Activated T-cell treated with anti-CD3 and anti-CD28 coated beads for 24 hours (primary cell): ENCODE measurements around the gene ZNF473.
"Not testable (repeated sequence)": the region's sequence is repeated elsewhere in the genome, so short reads cannot be mapped to it uniquely, and the experiment has no call there.

Experiments used
- DNase-seq: peaks from one replicate; pipeline ENCODE4 v3.0.0-alpha.2; 2020; ENCODE audit warnings: low read depth

Gene ZNF473

GRCh38 chr19:50050406-50051227, 24.8 kb downstream of the ZNF473 start:
- peak; percentile 72 for DNase-seq

DNA sequence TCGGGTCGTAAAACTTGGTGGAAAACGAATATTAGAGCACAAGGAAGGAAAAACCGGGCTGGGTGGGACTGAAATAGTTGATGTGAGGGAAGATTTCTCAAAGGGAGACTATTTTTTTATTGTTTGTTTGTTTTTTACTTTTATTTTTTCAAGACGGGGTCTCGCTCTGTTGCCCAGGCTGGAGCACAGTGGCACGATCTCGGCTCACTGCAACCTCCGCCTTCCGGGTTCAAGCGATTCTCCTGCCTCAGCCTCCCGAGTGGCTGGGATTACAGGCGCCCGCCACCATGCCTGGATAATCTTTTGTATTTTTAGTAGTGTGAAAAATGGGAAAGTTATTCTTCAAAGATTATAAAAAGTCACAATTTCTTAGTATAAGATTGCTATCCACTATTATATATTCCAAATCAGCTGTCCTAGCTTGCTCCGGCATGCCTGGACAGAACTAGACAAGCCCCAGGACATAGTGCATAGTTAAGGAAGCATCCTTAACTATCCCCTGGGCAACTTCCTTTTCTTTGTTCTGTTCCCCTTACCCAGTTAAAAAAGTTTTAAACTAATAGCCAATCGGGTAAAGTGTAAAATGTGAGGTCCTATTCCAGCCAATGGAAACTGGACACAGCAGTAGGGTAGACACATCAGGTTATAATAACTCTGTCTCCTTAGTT, 25.6 kb downstream of the ZNF473 start:
- not testable (repeated sequence) for DNase-seq

- no peak for DNase-seq
These were observed 26.2 kb downstream of the ZNF473 start for GRCh38 chr19:50051964-50052363.

DNA sequence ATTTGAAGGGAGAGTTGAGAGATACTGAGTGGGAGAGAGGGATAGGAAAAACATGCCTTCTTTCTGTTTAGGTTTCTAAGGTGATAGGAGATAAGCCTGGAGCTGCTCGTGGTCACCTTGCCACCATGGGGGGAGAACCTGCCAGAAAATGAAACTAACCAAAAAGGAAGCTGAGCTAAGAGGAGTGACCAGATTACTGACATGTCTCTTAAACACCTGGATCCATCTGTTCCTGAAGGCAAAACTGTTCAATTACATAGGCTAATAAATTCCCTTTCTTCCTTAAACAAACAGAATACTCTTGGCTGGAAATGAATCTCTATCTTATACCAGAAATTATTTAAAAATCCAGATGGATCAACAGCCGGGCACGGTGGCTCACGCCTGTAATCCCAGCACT, 27.3 kb downstream of the ZNF473 start:
- no peak for DNase-seq

DNA sequence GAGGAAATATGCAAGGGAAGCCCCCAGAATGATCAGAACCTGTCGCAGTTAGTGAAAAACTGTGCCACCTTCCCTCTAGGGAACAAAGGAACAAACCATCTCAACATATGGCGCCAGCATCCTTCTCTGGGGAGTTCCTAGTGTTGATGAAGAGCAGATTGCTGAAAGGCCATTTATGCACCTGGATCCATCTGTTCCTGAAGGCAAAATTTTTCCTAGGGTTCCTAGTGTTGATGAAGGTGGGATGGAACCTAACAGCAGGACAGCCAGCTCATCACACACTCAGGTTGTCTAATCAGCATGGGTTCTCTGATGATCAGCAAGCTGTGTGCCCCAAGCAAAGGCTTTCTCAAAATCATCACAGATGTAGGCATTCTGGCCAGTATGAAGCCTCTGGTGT, 32.6 kb downstream of the ZNF473 start:
- no peak for DNase-seq

- DNase-seq, result no peak
These were observed 33.2 kb downstream of the ZNF473 start for GRCh38 chr19:50059045-50059444.

DNA sequence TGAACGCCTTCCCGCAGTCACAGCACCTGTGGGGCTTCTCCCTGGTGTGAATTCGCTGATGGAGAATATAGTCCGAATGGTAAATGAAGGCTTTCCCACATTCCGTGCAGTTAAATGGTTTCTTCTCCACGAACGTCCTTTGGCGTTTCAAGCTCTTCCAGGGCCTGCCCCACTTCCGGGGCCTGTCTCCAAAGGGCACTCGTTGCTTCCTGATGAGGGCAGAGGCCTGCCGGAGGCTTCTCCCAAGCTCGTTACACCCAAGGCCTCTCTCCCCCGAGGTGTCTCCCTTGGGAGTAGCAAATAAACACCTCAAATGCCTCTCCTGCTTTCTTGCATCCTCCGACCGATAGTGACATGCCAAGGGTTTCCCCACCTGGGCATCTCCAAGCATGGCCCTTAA, 34.3 kb downstream of the ZNF473 start:
- no peak for DNase-seq

DNA sequence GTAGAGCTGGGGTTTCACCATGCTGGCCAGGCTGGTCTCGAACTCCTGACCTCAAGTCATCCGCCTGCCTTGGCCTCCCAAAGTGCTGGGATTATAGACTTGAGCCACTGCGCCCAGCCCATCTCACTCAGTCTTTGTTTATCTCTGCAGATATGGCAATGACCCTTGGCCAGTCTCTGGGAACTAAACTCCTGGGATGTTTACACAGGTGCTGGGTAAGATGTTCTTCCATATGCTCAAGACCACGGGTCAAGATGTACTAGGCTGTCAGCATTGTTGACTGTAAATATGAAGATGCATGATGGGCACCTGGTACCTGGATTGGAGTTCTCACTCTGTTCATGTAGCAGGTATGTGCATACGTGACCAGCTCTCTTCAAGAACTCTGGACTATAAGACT, 35.8 kb downstream of the ZNF473 start:
- no peak for DNase-seq

DNA sequence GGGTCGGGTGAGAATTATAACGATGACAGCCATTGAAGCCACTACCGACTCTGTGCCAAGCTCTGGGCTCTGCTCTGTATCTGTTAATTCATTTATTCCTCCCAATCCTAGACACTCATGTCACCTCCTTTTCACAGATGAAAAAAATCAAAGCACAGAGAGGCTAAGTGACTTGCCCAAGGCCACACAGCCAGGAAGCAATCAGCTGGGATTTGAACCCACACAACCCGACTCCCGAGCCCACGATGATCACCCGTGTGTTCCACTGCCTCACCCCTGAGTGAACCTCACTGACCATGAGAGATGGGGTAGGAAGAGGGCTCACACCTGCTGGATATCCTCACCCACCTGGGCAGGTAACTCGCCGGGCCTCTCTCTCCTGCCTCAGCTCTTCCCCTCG, 40.1 kb downstream of the ZNF473 start:
- DNase-seq, result no peak

GRCh38 chr19:50067575-50067974, 41.8 kb downstream of the ZNF473 start:
- DNase-seq, result no peak

GRCh38 chr19:50068382-50068781, 42.6 kb downstream of the ZNF473 start:
- not testable (repeated sequence) for DNase-seq

DNA sequence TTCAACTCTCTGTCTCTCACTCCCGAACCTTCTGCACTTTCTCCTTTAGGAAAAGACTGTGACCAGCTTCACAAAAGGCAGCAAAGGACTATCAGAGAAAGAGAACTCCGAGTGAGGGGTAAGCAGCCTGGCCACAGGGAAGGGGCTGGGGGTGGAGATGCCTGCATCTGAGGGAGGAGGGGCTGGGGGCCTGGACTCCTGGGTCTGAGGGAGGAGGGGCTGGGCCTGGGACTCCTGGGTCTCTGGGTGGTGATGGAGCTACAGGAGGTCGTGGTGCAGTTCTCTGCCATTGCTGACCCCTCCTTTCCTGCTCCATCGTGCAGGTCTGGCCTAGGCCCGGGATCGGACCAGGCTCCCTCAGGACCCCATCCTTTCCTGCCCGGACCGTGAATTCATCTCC, 49.3 kb downstream of the ZNF473 start:
- not testable (repeated sequence) for DNase-seq

DNA sequence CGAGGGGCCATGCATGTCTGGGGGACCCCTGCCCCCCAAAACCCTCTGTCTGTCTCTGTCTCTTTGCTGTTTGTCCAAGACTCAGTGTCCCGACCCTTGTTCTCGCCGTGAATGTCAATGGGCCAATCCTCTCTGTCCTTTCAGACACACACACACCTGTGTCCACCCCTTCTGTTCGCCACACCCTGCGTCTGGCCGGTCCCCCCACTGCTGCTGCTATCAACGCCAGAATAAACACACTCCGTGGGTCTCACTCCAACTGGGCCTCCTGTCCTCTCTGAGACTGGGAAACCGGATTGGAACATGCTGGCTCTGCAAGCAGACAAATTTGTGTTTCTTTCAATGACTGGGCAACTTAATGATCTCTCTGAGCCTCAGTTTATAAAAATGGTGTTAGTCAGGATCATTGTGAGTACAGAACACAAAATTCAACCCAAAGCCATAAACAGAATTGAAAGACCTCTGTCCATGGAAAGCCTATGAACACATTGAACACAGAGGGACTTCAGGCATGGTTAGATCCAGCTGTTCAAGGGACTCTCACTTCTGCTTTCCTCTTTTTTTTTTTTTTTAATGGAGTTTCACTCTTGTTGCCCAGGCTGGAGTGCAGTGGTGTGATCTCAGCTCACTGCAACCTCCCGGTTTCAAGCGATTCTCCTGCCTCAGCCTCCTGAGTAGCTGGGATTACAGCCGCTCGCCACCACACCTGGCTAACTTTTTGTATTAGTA, 50.0 kb downstream of the ZNF473 start:
- not testable (repeated sequence) for DNase-seq

DNA sequence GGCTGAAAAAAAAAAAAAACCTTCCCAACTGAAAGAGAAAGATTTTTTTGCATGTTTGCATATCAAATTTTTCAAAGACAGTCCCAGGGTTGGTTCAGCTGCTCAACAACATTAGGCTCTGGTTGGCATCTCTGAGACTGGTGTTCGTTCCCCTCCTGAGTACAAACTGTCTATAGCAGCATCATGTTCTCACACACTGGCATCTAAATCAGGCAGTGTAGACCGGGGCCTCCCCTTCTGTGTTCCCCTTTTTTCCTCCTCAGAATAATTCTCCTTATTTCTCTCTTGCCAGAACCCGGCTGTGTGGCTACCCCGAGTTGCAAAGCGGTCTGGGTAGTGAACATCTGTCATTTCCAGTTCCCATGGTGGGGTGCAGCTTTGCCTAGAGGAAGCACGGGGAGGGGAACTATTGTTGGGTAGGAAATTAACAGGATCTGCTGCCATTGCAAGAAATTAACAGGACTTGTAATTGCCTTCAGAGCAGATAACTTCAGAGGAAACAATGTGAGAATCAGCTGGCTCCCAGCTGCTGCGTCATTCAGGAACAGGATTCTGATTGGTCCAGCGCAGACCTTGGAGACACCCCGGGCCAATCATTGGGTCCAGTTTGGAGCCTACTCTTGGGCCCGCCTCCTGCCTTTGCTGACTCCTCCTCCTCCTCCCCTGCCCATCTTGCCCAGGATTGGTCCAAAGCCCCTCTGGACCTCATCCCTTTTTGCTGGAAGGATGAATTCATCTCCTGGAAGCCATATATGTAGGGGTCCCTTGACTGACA, 51.0 kb downstream of the ZNF473 start:
- DNase-seq, result not testable (repeated sequence)

DNA sequence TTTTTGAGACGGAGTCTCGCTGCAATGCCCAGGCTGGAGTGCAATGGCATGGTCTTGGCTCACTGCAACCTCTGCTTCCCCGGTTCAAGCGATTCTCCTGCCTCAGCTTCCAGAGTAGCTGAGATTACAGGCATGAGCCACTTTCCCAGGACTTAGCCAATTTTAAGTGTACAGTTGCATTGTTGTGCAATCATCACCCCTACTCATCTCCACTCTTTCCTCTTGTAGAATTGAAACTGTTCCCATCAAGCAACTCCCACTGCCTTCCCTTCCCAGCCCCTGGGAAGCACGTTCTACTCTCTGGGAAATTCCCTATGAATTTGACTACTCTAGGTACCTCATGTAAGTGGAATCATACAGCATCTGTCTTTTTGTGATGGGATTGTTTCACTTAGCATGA, 53.2 kb downstream of the ZNF473 start:
- DNase-seq, result not testable (repeated sequence)

- not testable (repeated sequence) for DNase-seq
These were observed 58.6 kb downstream of the ZNF473 start for GRCh38 chr19:50084440-50084839.

GRCh38 chr19:50087153-50087552, 61.3 kb downstream of the ZNF473 start:
- not testable (repeated sequence) for DNase-seq

DNA sequence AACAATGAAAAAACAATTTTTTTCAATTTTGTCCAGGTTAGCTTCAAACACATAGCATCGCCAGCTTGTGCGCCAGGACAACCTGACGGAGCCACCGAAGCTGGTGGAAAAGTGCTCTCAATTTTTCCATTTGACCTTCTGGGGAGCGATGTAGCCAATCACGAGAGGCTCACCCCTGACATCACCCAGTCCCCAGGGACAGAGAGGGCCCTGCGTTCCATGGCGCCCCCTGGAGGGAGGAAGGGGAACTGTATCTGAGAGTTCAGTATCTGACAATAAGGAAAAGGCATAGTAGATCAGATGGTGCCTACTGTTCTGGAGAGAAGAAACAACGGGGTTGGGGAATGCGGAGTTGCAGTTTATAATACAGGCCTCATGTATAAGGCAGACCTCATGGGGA, 64.9 kb downstream of the ZNF473 start:
- peak; percentile 11 for DNase-seq

DNA sequence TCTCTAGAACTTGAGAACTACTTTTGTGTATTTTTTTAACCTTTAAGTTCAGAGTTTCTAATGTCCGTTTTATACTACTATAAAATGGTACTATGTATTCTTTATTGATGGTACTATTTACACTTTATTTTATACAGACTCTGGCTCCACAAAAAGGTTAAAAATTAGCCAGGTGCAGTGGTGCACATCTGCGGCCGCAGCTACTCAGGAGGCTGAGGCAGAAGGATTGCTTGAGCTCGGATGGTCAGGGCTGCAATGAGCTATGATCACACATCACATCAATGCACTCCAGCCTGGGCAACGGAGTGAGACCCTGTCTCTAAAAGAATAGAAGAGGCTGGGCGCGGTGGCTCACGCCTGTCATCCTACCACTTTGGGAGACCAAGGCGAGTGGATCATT, 66.0 kb downstream of the ZNF473 start:
- DNase-seq, result not testable (repeated sequence)

GRCh38 chr19:50092597-50092996, 66.8 kb downstream of the ZNF473 start:
- DNase-seq, result not testable (repeated sequence)

DNA sequence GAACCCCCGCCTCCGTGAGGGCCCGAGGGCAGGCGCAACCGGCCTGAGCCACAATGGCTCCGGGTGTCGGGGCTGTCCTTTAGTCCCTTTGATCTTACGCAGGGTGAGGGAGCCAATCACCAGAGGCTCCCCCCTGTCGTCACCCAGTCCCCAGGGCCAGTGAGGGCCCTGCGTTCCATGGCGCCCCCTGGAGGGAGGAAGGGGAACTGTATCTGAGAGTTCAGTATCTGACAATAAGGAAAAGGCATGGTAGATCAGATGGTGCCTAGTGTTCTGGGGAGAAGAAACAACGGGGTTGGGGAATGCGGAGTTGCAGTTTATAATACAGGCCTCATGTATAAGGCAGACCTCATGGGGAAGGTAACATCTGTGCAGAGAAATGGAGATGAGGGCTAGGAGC, 72.1 kb downstream of the ZNF473 start:
- DNase-seq, result not testable (repeated sequence)

- DNase-seq, result not testable (repeated sequence)
These were observed 73.1 kb downstream of the ZNF473 start for GRCh38 chr19:50098892-50099291.
